Lung microvascular endothelial cell (primary cell): Measurements from ENCODE around the gene MRPL14. TPM values are rescaled to one million over a fixed set of nuclear protein-coding genes. Genes with fewer than 3 reads are reported as not detected.
A peak's percentile ranks its signal among the peaks of the same experiment; 100 is the strongest.

Experiments used
- DNase-seq, 2 donors: peaks; one replicate each; pipeline versions ENCODE4 v3.0.0 to v3.0.0-alpha.2; 2010; ENCODE audit warnings: low read depth in 2 of 2
- total RNA-seq: library from RNA; depleted of rRNA; stranded (reverse); fragments of >200 nt; gene quantifications from 2 replicates; pipeline ENCODE4 v1.2.1, GENCODE V29; 2014

MRPL14 gene
- total RNA-seq, 1 donor from 2014 or later = 67.1 TPM

- DNase-seq = no peak
These were observed 45.5 kb downstream of the MRPL14 start for GRCh38 chr6:44081753-44082152.

GRCh38 chr6:44080561-44081521, 46.4 kb downstream of the MRPL14 start:
- no peak for DNase-seq

- no peak for DNase-seq
These were observed 47.6 kb downstream of the MRPL14 start for GRCh38 chr6:44079672-44080071.

GRCh38 chr6:44078827-44079671, 48.2 kb downstream of the MRPL14 start:
- DNase-seq = peak; percentile 74 to 81

- no peak for DNase-seq
These were observed 48.9 kb downstream of the MRPL14 start for GRCh38 chr6:44078219-44078826.

GRCh38 chr6:44077214-44077946, 49.9 kb downstream of the MRPL14 start:
- no peak for DNase-seq

- DNase-seq = peak; percentile 47 to 72
These were observed 50.7 kb downstream of the MRPL14 start for GRCh38 chr6:44076356-44077213.

GRCh38 chr6:44075647-44076355, 51.5 kb downstream of the MRPL14 start:
- no peak for DNase-seq

GRCh38 chr6:44074813-44075646, 52.2 kb downstream of the MRPL14 start:
- no peak for DNase-seq

GRCh38 chr6:44074439-44074812, 52.8 kb downstream of the MRPL14 start:
- peak; percentile 78 for DNase-seq

GRCh38 chr6:44073612-44074438, 53.4 kb downstream of the MRPL14 start:
- no peak for DNase-seq

- peak; percentile 74 to 82 for DNase-seq
These were observed 54.2 kb downstream of the MRPL14 start for GRCh38 chr6:44072959-44073611.

- no peak for DNase-seq
These were observed 54.7 kb downstream of the MRPL14 start for GRCh38 chr6:44072452-44072958.

GRCh38 chr6:44071670-44072451, 55.4 kb downstream of the MRPL14 start:
- DNase-seq = peak in 1 of 2 donors; percentile 93

GRCh38 chr6:44068607-44069296, 58.5 kb downstream of the MRPL14 start:
- DNase-seq = no peak
